Memory B cell (primary cell): Measurements from ENCODE around the gene UBAC2.

ENCODE experiments used
- ATAC-seq: fragments of 150-1000 bp; cut with Tn5 transposase; 2 replicates; pipeline ENCODE4 v1.10.0; 2021; ENCODE audit warnings: low read depth, mild to moderate bottlenecking, moderate library complexity
- DNase-seq, 2 donors: peaks; one replicate each; pipeline ENCODE4 v3.0.0; 2022; ENCODE audit warnings: low spot score in 2 of 2
- H3K27ac Mint-ChIP-seq: one replicate; pipeline ENCODE4 v1.8.0; 2022; ENCODE audit warnings: mild to moderate bottlenecking, moderate library complexity, mixed read lengths
- H3K27me3 Mint-ChIP-seq: one replicate; pipeline ENCODE4 v1.8.0; 2022; ENCODE audit warnings: mixed read lengths
- H3K36me3 Mint-ChIP-seq: one replicate; pipeline ENCODE4 v1.8.0; 2022; ENCODE audit warnings: mild to moderate bottlenecking, mixed read lengths
- H3K4me1 Mint-ChIP-seq: one replicate; pipeline ENCODE4 v1.8.0; 2022; ENCODE audit warnings: mixed read lengths
- H3K4me3 Mint-ChIP-seq: one replicate; pipeline ENCODE4 v1.8.0; 2022; ENCODE audit warnings: mild to moderate bottlenecking, moderate library complexity, mixed read lengths
- H3K9me3 Mint-ChIP-seq: one replicate; pipeline ENCODE4 v1.8.0; 2022; ENCODE audit warnings: mixed read lengths

UBAC2 gene

GRCh38 chr13:99298056-99298455, 97.4 kb downstream of the UBAC2 start:
- Mint-ChIP-seq H3K27me3 (no peaks in the 10 kb centered on the region), H3K4me3 (peak overlapping the region; percentile 67), H3K4me1 (peaks cover 52% of the 10 kb centered on the region), H3K27ac (peak overlapping the region; percentile 71), H3K36me3 (peaks cover 33% of the 10 kb centered on the region), H3K9me3 (no peaks in the 10 kb centered on the region)
- no peak for DNase-seq
- ATAC-seq: no peak

- peak overlapping the region; percentile 78 for H3K4me3 Mint-ChIP-seq
- H3K9me3 Mint-ChIP-seq: no peaks in the 10 kb centered on the region
- peak overlapping the region; percentile 83 for H3K27ac Mint-ChIP-seq
These were observed 98.7 kb downstream of the UBAC2 start for GRCh38 chr13:99299256-99299919.

GRCh38 chr13:99299920-99300341, 99.3 kb downstream of the UBAC2 start:
- H3K36me3 Mint-ChIP-seq: peaks cover 37% of the 10 kb centered on the region
- DNase-seq (no peak), ATAC-seq (no peak)
- H3K4me1 Mint-ChIP-seq: peaks cover 58% of the 10 kb centered on the region
- H3K4me3 Mint-ChIP-seq: peak overlapping the region; percentile 65
- H3K9me3 Mint-ChIP-seq: no peaks in the 10 kb centered on the region
- H3K27me3 Mint-ChIP-seq: no peaks in the 10 kb centered on the region
- H3K27ac Mint-ChIP-seq: peak overlapping the region; percentile 83

More at GRCh38 chr13:99299256-99299919, 98.7 kb downstream of the UBAC2 start:
- DNase-seq: no peak
- H3K36me3 Mint-ChIP-seq: peaks cover 34% of the 10 kb centered on the region
- no peak for ATAC-seq
- H3K4me1 Mint-ChIP-seq: peaks cover 56% of the 10 kb centered on the region
- no peaks in the 10 kb centered on the region for H3K27me3 Mint-ChIP-seq

- Mint-ChIP-seq H3K36me3 (peaks cover 33% of the 10 kb centered on the region), H3K27ac (peak overlapping the region; percentile 87)
- peak; percentile 19 for ATAC-seq
These were observed 100.6 kb downstream of the UBAC2 start for GRCh38 chr13:99301056-99301838.

GRCh38 chr13:99301913-99302636, 101.4 kb downstream of the UBAC2 start:
- peak overlapping the region; percentile 87 for H3K27ac Mint-ChIP-seq
- peaks cover 47% of the 10 kb centered on the region for H3K4me1 Mint-ChIP-seq
- no peaks in the 10 kb centered on the region for H3K9me3 Mint-ChIP-seq
- ATAC-seq (peak; percentile 55), DNase-seq (no peak)
- no peaks in the 10 kb centered on the region for H3K27me3 Mint-ChIP-seq
- peak overlapping the region; percentile 100 for H3K4me3 Mint-ChIP-seq
- H3K36me3 Mint-ChIP-seq: peaks cover 38% of the 10 kb centered on the region

More at GRCh38 chr13:99301056-99301838, 100.6 kb downstream of the UBAC2 start:
- Mint-ChIP-seq H3K9me3 (no peaks in the 10 kb centered on the region), H3K4me3 (peak overlapping the region; percentile 62), H3K4me1 (peaks cover 47% of the 10 kb centered on the region), H3K27me3 (no peaks in the 10 kb centered on the region)
- no peak for DNase-seq

- Mint-ChIP-seq H3K4me1 (peaks cover 40% of the 10 kb centered on the region), H3K27me3 (no peaks in the 10 kb centered on the region), H3K4me3 (peak overlapping the region; percentile 100), H3K9me3 (no peaks in the 10 kb centered on the region), H3K27ac (peak overlapping the region; percentile 87), H3K36me3 (peaks cover 38% of the 10 kb centered on the region)
- no peak for ATAC-seq
- DNase-seq: no peak
These were observed 102.2 kb downstream of the UBAC2 start for GRCh38 chr13:99302637-99303505.

GRCh38 chr13:99303863-99304521, 103.3 kb downstream of the UBAC2 start:
- Mint-ChIP-seq H3K36me3 (peaks cover 38% of the 10 kb centered on the region), H3K9me3 (no peaks in the 10 kb centered on the region), H3K4me3 (peak overlapping the region; percentile 100), H3K27ac (peak overlapping the region; percentile 87), H3K4me1 (peaks cover 42% of the 10 kb centered on the region), H3K27me3 (no peaks in the 10 kb centered on the region)
- no peak for ATAC-seq
- no peak for DNase-seq

GRCh38 chr13:99304541-99304940, 103.9 kb downstream of the UBAC2 start:
- no peak for ATAC-seq
- Mint-ChIP-seq H3K4me1 (peaks cover 38% of the 10 kb centered on the region), H3K36me3 (peaks cover 38% of the 10 kb centered on the region), H3K27ac (peak overlapping the region; percentile 87), H3K27me3 (no peaks in the 10 kb centered on the region), H3K9me3 (no peaks in the 10 kb centered on the region), H3K4me3 (peak overlapping the region; percentile 100)
- no peak for DNase-seq

GRCh38 chr13:99305158-99305557, 104.5 kb downstream of the UBAC2 start:
- peak overlapping the region; percentile 97 for H3K4me3 Mint-ChIP-seq
- H3K27me3 Mint-ChIP-seq: no peaks in the 10 kb centered on the region
- no peak for ATAC-seq
- no peaks in the 10 kb centered on the region for H3K9me3 Mint-ChIP-seq
- H3K27ac Mint-ChIP-seq: peak overlapping the region; percentile 87
- H3K36me3 Mint-ChIP-seq: peaks cover 39% of the 10 kb centered on the region
- peaks cover 34% of the 10 kb centered on the region for H3K4me1 Mint-ChIP-seq
- no peak for DNase-seq

- H3K4me3 Mint-ChIP-seq: peak overlapping the region; percentile 97
- no peaks in the 10 kb centered on the region for H3K27me3 Mint-ChIP-seq
- H3K36me3 Mint-ChIP-seq: peaks cover 36% of the 10 kb centered on the region
- ATAC-seq (peak; percentile 8), DNase-seq (no peak)
- H3K4me1 Mint-ChIP-seq: peaks cover 31% of the 10 kb centered on the region
- peak overlapping the region; percentile 87 for H3K27ac Mint-ChIP-seq
- no peaks in the 10 kb centered on the region for H3K9me3 Mint-ChIP-seq
These were observed 104.9 kb downstream of the UBAC2 start for GRCh38 chr13:99305566-99305965.

- Mint-ChIP-seq H3K4me1 (peaks cover 32% of the 10 kb centered on the region), H3K27me3 (no peaks in the 10 kb centered on the region), H3K9me3 (no peaks in the 10 kb centered on the region), H3K27ac (peak within 1 kb of the TSS; percentile 87), H3K36me3 (peaks cover 34% of the 10 kb centered on the region), H3K4me3 (peak within 1 kb of the TSS; percentile 97)
- peak; percentile 79 for ATAC-seq
- peak in 1 of 2 donors; percentile 80 for DNase-seq
These were observed 106.6 kb downstream of the UBAC2 start, which contains the start of gene GPR183 for GRCh38 chr13:99307247-99307646. TSS of gene GPR183 (minus strand) at chr13:99307399. CDS start at chr13:99296145, 11,254 bp downstream.

GRCh38 chr13:99307648-99308339, 107.1 kb downstream of the UBAC2 start:
- DNase-seq (no peak), ATAC-seq (peak; percentile 9)
- Mint-ChIP-seq H3K4me3 (peak overlapping the region; percentile 97), H3K4me1 (peaks cover 34% of the 10 kb centered on the region), H3K27ac (peak overlapping the region; percentile 87), H3K27me3 (no peaks in the 10 kb centered on the region), H3K36me3 (peaks cover 38% of the 10 kb centered on the region), H3K9me3 (no peaks in the 10 kb centered on the region)
